Activated CD4-positive, CD25-positive, alpha-beta regulatory T cell treated with anti-CD3 and anti-CD28 coated beads, Interleukin-2, amount 50 U/mL, for 16 hours (primary cell): ENCODE data around the gene STARD9.
A peak's percentile ranks its signal among the peaks of the same experiment; 100 is the strongest.
"Not testable (repeated sequence)": the region's sequence is repeated elsewhere in the genome, so short reads cannot be mapped to it uniquely, and the experiment has no call there.

Experiments
- DNase-seq: peaks from one replicate; pipeline ENCODE4 v3.0.0-alpha.2; 2020; ENCODE audit warnings: low read depth, low spot score

The STARD9 gene

GRCh38 chr15:42623951-42624350 lies 48.5 kb downstream of the STARD9 start:
- DNase-seq, result no peak

GRCh38 chr15:42627485-42627884 lies 52.1 kb downstream of the STARD9 start:
- no peak for DNase-seq

GRCh38 chr15:42628761-42629160 lies 53.4 kb downstream of the STARD9 start:
- DNase-seq, result no peak

- DNase-seq, result no peak
Observed at GRCh38 chr15:42632105-42632675, 56.8 kb downstream of the STARD9 start.

- DNase-seq, result no peak
Observed at GRCh38 chr15:42640109-42640508, 64.7 kb downstream of the STARD9 start.

- DNase-seq, result peak; percentile 20
Observed at GRCh38 chr15:42650208-42651066, 75.0 kb downstream of the STARD9 start.

- no peak for DNase-seq
Observed at GRCh38 chr15:42665827-42666226, 90.4 kb downstream of the STARD9 start.

GRCh38 chr15:42667855-42668254 lies 92.4 kb downstream of the STARD9 start:
- DNase-seq, result no peak

GRCh38 chr15:42670451-42670850 lies 95.0 kb downstream of the STARD9 start:
- no peak for DNase-seq

- no peak for DNase-seq
Observed at GRCh38 chr15:42672444-42672843, 97.0 kb downstream of the STARD9 start.

- DNase-seq, result no peak
Observed at GRCh38 chr15:42674472-42674871, 99.1 kb downstream of the STARD9 start.

GRCh38 chr15:42675021-42675420 lies 99.6 kb downstream of the STARD9 start:
- DNase-seq, result no peak

GRCh38 chr15:42679285-42680141 lies 104.1 kb downstream of the STARD9 start:
- no peak for DNase-seq

GRCh38 chr15:42680142-42680482 lies 104.7 kb downstream of the STARD9 start:
- not testable (repeated sequence) for DNase-seq

GRCh38 chr15:42681119-42681518 lies 105.7 kb downstream of the STARD9 start:
- DNase-seq, result no peak

GRCh38 chr15:42686281-42686680 lies 110.9 kb downstream of the STARD9 start:
- no peak for DNase-seq

GRCh38 chr15:42687740-42688139 lies 112.3 kb downstream of the STARD9 start:
- no peak for DNase-seq

GRCh38 chr15:42688301-42688700 lies 112.9 kb downstream of the STARD9 start:
- DNase-seq, result no peak

GRCh38 chr15:42691308-42691707 lies 115.9 kb downstream of the STARD9 start:
- no peak for DNase-seq

GRCh38 chr15:42691770-42692169 lies 116.4 kb downstream of the STARD9 start:
- no peak for DNase-seq

GRCh38 chr15:42692536-42692935 lies 117.1 kb downstream of the STARD9 start:
- no peak for DNase-seq

GRCh38 chr15:42692997-42693396 lies 117.6 kb downstream of the STARD9 start:
- no peak for DNase-seq
